HG03432 (cell line): Measurements from ENCODE around the gene EPHX1.

Source experiments
- ATAC-seq: cut with Tn5 transposase; IDR thresholded peaks from one replicate; pipeline ENCODE4 v1.9.1; 2021; ENCODE audit warnings: mild to moderate bottlenecking, moderate library complexity; ENCODE audit not compliant: unreplicated experiment

The EPHX1 gene

GRCh38 chr1:225860107-225860506 is 50.2 kb downstream of the EPHX1 start:
- ATAC-seq: no peak

GRCh38 chr1:225860876-225861441 is 51.0 kb downstream of the EPHX1 start:
- ATAC-seq: no peak

- ATAC-seq: no peak
Measured at GRCh38 chr1:225861834-225862580, 52.1 kb downstream of the EPHX1 start.

DNA sequence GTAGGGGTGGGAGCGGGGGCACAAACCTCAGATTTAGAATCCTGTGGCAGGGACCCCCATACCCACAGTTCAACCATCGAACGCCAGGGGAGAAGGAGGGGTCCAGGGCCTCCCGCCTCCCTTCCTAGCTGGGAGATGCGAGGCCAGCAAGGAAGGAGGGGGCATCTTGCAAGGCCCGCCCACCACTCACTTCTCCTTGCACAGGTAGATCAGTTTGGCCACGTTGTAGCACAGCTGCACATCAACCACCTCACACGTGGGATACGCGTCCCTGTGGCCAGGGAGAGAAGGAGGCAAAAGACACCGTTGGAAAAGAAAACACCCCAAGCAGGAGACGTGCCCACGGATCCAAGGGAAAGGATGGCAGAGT is 52.6 kb downstream of the EPHX1 start:
- ATAC-seq: no peak

DNA sequence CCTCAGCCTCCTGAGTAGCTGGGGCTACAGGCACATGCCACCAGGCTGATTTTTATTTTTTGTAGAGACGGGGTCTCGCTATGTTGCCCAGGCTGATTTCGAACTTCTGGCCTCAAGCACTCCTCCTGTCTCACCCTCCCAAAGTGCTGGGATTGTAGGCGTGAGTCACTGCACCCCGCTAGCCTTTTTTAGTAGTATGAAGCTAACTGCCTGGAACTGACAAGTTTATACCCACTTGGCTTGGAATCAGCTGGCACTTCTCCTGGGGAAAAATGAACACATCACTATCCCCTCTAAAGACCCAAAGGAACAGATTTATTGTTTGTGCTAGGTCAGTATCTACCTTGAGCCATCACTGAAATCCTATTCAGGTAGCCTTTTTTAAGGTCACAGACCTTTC is 53.2 kb downstream of the EPHX1 start:
- no peak for ATAC-seq

- ATAC-seq: no peak
Measured at GRCh38 chr1:225865514-225865913, 55.6 kb downstream of the EPHX1 start.

- ATAC-seq: peak; percentile 79
Measured at GRCh38 chr1:225866061-225866837, 56.3 kb downstream of the EPHX1 start.

DNA sequence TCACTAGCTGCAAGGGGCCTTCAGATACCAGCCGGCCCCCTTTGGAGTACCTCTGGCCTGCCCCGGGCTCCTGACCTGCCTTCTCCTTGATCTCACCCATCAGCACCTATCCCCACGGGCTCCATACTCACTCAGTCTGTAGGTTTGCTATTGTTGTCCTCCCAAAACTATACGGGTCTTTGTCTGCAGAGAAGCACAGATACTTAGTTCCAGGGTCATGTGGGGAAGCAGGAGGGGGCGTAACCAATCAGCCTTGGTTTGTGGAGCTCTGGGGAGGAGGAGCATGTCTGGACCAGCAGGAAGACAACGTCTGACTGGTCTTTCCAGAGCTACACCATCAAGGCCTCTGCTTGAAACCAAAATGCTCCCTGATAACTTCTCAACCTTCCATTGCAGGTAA is 57.1 kb downstream of the EPHX1 start:
- ATAC-seq: no peak

DNA sequence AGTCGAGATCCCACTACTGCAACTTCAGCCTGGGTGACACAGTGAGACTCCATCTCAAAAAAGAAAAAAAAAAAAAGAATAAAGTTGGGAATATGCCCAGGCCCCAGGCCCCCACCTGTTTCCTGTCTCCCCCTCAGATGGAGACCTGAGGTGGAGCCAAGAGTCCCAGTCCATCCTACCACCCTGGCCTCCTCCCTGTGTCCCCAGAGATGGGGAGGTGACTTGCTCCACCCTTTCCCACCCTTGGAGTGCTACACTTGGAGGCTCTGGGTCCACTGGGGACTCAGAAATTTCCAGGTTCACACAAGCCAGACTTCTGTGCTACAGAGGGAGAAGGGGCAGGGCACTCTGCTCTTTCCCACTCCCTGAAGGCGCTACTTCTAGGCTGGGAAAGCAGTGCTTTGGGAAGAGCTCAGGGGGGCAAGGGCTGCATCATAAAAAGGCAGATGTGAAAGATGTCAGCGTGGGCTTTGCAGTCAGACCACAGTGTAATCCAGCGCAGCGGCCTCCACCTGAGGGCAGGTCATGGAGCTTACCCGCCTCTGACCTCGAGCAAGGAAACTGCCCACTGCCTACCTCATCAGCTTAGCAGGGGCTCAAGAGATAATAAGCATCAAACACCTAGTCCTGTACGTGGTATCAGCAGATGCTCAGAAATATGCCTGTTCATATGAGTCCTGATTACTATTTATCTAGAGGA is 58.9 kb downstream of the EPHX1 start:
- no peak for ATAC-seq

DNA sequence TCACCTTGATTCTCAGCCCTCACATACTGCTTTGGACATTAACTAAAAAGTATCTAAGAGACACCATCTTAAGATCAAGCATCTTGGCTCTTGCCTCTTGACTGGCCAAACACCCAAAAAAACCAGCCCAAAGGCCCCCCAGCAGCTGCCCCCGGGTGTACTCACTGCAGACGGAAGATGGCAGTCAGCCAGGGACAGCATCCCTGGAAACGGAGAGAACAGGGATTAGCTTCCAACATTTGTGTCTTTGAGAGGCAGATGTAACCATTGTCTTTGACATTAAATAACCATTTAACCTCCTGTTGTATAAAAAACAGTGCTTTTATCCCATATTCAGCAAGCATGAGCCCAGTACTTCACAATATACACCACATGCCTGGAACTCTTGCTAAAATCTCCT is 61.0 kb downstream of the EPHX1 start:
- ATAC-seq: no peak

GRCh38 chr1:225871359-225872074 is 61.6 kb downstream of the EPHX1 start:
- ATAC-seq: no peak

DNA sequence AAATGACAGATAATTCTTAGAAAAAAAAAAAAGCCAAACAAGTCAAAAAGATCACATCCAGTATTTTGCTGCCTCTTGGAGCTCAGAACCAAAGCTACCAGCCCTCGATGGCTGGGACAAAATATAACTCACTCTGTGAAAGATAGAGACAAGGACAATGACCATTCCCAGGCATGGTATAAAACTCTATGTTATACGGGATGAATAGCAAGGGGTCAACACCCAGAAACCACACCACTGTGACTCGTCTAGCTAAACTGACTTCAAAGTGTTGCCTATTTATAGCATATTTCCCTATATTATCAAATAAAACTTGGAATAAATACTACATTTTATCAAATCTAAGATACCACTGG is 62.1 kb downstream of the EPHX1 start:
- no peak for ATAC-seq

- no peak for ATAC-seq
Measured at GRCh38 chr1:225873281-225873850, 63.4 kb downstream of the EPHX1 start.

DNA sequence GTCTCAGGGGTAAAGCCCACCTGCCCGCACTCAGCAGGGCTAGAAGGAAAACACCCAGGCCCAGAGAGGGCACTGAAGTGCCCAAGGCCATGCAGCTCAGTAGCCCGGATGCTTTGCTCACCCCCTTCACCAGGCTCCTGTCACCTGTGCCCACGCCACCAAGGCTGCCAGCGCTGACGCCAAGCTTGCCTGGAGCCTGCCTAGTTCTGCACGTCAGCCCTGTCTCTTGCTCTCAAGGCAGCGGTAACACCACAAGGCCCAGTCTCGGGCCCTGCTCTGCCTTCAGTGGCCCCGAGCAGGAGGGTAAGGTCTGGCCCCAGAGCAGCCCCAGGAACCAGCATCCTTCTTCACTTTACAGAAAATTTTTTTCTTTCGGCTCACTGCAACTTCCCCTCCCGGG is 64.5 kb downstream of the EPHX1 start:
- ATAC-seq: no peak

DNA sequence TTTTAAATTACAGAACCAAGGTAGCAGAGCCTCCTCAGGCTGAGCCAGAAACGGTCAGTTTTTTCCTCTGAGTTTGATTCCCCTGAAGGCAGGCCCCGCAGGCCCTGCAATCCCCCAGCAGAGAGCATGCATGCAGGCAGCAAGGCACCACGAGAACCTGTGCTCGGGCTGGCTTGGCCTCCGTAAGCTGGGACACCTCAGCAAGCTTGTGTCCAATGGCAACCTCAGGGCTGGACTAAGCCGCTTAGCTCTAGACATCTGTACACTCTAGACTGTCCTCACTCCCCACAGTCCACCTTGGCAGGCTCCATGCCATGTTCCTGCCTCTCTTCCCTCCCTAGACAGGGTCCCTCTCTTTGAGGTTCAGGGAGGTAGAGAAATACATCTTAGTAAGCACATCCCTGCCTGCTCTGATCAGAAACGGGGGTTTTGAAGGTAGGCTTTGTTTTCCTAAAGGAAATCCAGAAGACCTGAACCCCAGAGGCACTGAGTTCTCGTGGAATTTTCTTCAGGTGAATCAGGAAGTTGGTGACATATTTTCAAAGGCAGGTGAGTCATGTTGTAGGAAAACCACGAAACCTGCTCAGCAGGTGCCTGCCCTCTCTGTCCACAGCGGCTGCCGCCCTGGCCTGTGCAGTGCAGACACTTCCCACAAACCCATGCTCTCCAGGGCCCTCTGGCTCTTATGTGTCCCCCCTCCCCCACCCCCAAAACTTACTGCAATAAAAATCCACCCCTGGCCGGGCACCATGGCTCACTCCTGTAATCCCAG is 65.3 kb downstream of the EPHX1 start:
- no peak for ATAC-seq

GRCh38 chr1:225876900-225877510 is 67.1 kb downstream of the EPHX1 start:
- ATAC-seq: no peak

GRCh38 chr1:225877580-225877979 is 67.7 kb downstream of the EPHX1 start:
- ATAC-seq: no peak

DNA sequence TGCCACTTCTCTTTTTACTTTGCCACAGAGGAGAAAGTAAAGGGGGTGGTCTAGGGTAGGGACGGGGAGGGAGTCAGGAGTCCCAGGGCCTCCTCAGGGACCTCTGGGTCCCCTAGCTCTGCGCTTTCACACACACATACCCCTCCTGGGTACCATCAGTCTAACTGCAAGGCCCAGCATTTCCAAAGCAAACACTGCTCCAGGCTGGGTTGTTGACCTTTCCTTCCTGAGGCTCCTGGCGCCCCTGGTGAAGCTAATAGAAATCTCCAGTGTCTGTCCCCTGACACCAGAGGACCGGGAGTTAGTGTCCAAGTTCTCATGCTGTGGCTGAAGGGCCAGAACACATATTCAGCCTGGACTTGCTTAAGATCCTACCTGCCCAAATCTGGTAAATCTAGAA is 68.4 kb downstream of the EPHX1 start:
- no peak for ATAC-seq

- ATAC-seq: peak; percentile 21
Measured at GRCh38 chr1:225879521-225880221, 69.7 kb downstream of the EPHX1 start.
